GM18519 (cell line): Measurements from ENCODE around the gene XAB2.
"Not testable (repeated sequence)": the region's sequence is repeated elsewhere in the genome, so short reads cannot be mapped to it uniquely, and the experiment has no call there.

ENCODE experiments used
- ATAC-seq: cut with Tn5 transposase; IDR thresholded peaks from one replicate; pipeline ENCODE4 v1.9.1; 2021; ENCODE audit warnings: mild to moderate bottlenecking, moderate library complexity; ENCODE audit not compliant: unreplicated experiment, low FRiP score

The XAB2 gene

DNA sequence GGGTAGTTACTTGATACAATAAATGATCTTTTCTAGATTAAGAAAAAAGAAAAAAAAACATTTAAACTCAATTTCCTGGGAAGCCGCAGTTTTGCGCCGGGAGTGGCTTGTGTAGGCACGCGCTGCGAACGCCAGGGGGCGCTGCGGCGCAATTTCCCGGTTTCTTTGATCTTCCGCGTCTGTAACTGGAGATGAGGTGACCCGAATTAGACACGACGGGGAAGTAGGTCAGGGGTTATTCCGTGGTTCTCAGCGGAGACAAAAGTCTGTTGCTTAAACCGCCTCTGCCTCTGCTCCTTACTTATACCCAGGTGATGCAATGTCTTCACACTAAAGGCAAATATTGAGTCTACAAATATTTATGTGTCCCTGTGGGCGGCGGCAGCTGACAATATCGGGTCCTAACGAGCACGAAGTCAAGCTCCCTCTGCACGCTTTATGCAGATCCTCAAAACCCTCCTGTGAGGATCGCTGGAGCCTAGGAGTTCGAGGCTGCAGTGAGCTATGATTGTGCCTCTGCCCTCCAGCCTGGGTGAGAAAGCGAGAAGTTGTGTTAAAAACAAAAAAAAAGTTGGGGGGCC, 22.8 kb upstream of the XAB2 start:
- ATAC-seq: no peak

- ATAC-seq: no peak
These were observed 20.8 kb upstream of the XAB2 start for GRCh38 chr19:7650148-7650547.

GRCh38 chr19:7648265-7649014, 19.1 kb upstream of the XAB2 start:
- ATAC-seq: no peak

- ATAC-seq: no peak
These were observed 17.8 kb upstream of the XAB2 start for GRCh38 chr19:7647156-7647555.

- no peak for ATAC-seq
These were observed 17.0 kb upstream of the XAB2 start for GRCh38 chr19:7646426-7646700.

- no peak for ATAC-seq
These were observed 16.5 kb upstream of the XAB2 start for GRCh38 chr19:7645656-7646425.

DNA sequence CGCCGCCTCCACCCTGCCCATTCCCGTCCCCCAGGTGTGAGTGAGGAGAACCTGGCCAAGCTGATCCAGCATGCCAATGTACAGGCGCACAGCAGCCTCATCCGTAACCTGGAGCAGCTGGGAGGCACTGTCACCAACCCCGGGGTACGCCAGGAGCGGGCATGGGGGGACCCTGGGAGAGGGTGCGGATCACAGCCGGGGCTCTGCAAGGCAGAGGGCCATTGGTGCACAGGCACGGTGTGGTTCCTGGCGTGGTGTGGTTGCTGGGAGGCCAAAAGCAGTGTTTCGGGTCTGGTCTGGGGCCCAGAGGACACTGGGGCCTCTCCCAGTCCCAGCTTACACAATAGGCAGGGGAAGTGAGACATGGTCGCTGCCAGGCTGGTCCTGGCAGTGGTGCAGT, 15.8 kb upstream of the XAB2 start:
- no peak for ATAC-seq

DNA sequence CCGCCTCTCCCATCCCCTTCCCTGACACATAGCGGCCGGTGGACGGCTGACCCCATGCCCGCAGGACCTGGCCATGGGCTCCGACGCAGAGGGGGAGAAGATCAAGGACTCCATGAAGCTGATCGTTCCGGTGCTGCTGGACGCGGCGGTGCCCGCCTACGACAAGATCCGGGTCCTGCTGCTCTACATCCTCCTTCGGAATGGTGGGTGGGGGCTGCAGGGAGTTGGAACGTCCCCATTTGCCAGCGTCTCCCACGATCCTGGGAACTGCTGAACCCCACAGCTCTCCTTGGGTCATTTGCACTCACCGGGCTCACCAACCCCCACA, 15.2 kb upstream of the XAB2 start:
- ATAC-seq: no peak

DNA sequence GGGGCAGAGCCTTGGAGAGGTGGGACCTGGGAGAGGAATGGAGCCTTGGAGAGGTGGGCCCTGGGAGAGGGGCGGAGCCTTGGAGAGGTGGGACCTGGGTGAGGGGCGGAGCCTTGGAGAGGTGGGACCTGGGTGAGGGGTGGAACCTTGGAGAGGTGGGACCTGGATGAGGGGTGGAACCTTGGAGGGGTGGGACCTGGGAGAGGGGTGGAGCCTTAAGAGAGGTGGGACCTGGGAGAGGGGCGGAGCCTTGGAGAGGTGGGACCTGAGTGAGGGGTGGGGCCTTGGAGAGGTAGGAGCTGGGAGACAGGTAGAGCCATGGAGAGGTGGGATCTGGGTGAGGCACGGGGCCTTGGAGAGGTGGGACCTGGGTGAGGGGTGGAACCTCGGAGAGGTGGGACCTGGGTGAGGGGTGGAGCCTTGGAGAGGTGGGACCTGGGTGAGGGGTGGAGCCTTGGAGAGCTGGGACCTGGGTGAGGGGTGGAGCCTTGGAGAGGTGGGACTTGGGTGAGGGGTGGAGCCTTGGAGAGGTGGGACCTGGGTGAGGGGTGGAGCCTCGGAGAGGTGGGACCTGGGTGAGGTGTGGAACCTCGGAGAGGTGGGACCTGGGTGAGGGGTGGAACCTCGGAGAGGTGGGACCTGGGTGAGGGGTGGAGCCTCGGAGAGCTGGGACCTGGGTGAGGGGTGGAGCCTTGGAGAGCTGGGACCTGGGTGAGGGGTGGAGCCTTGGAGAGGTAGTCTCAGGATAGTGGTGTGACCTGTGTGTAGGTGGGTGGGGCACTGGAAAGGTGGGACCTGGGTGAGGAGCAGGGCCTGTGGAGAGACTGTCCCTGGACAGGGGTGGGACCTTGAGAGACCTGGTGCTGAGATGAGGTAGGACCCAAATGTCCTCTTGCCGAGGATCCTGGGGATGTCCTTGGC, 14.5 kb upstream of the XAB2 start:
- not testable (repeated sequence) for ATAC-seq

DNA sequence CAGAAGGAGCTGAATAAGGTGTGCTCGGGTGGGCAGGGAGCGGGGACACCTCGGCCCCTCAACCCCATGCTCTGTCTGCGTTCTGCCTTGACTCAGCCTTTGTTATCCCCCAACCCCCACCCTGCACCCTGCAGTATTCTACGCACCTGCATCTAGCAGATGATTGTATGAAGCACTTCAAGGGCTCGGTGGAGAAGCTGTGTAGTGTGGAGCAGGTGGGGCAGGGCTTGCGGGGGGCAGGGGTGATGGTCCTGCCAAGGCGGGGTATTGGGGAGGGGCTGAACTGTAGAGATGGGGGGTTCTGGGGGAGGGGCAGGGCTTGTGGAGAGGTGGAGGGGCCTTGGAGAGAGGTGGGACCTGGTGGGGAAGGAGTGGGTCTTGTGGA, 13.7 kb upstream of the XAB2 start:
- ATAC-seq: no peak

GRCh38 chr19:7642295-7643030, 13.1 kb upstream of the XAB2 start:
- no peak for ATAC-seq

DNA sequence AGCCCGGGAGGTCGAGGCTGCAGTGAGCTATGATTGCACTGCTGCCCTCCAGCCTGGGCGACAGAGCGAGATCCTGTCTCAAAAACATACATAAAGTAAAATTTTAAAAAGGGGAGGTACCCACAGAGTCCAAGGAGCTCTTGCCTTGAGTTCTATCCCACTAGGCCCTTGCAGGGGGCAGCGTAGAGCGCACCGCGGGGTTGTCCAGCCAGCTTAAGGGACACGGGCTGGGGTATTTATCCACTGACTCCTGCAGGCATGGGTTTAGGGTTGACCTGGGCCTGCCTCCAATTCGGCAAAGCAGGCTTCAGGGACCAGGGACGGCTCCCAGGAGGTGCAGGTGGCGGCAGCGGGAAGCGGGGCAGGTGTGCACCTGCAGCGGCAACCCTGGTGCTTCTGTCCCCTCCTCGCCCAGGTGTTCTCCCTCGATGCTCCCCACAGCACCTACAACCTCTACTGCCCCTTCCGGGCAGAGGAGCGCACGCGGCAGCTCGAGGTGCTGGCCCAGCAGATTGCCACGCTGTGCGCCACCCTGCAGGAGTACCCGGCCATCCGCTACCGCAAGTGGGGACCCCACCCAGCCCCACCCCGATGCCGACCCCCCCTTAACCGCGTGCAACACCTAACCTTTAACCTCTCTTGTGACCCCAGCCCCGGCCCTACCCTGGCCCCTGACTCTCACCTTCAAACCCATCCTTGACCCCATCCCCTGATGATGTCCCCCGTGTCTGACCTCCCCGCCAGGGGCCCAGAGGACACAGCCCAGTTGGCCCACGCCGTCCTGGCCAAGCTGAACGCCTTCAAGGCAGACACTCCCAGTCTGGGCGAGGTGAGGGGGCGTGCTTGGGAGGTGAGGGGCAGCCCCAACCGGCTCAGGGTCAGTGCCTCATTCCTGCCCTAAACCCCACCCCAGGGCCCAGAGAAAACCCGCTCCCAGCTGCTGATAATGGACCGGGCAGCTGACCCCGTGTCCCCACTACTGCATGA, 12.2 kb upstream of the XAB2 start:
- no peak for ATAC-seq

DNA sequence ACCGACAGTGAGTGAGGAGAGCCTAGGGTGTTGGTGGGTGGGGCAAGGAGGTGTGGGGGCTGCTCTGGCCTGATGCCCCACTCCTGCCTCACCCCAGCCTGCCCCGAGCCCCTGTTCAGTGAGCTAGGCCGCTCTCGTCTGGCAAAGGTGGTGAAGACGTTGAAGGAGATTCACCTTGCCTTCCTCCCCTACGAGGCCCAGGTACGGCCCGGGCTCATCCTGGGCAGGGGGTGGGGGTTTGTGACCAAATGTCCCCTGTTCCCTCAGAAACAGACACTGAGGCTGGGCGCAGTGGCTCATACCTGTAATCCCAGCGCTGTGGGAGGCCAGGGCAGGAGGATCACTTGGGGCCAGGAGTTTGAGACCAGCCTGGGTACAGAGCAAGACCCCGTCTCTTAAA, 11.5 kb upstream of the XAB2 start:
- no peak for ATAC-seq

- ATAC-seq: no peak
These were observed 10.6 kb upstream of the XAB2 start for GRCh38 chr19:7639863-7640348.

GRCh38 chr19:7638802-7639465, 9.6 kb upstream of the XAB2 start:
- no peak for ATAC-seq

DNA sequence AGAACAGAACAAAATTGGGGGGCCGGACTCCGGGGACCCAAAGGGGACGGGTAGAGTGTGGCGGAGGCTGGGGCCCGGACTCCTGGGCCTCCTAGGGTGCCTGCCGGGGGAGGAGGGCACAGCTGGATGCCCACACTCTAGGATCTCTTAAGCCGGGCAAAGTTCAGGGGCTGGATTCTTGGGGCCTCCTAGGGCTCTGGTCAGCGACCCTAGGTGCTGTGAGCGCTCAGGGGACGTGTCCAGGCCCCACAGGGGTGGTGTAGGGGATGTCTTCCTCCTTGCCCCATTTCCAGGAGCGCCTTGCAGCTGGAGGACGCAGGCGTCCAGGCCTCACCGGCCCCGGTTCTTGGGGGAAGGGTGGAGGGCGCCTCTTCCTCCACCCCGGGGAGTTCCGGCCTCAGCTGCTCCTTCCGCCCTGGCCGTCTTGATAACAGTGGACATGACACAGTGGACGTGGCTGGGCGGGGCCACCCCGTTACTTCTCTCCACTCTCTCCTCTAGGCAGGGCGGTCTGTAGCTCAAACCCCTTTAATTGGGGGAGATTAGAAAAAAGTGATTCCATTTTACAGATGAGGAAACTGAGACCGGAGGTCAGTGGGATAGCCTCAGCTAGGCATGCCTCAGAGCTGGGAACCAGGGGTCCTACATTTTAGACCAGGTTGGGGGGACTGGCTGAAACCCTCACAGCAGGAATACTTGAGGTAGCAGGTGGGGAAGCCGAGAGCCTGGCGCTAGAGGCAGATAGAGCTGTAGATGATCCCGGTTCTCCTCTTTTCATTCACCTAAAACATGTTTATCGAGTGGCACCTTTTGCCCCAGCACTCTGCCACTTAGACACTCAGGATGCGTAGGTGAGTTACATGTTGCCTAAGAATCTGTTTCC, 8.3 kb upstream of the XAB2 start:
- ATAC-seq: no peak

DNA sequence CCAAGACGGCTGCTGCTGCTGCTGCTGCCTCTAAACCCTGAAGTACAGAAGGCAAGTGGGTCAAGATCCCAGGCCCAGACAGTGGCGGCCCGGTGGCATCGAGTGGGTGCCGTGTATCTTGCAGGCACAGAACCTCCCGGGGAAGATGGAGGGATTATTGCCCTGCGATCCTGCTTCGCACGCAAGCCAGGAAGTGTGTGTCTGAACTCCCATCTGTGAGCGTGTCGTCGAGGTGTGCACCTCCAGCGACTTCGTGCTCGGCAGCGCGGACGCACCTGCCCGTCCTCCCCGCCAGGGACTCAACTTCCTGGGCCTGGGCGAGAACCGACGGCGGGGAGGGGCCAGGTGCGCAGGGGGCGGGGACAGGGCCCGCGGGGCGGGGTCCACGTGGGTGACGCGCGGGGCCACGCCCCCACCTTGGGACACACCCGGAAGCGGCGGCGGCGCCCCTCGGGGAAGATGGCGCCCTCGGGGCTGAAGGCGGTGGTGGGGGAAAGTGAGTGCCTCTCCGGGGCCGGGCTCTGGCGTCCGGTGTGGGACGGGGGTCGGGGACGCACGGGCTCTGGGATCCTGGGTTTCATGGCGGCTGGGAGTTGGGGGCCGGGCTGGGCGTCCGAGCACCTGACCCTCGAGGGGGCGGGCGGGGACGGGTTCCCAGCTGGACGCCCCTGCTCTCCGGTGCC, 7.5 kb upstream of the XAB2 start, which contains the start of gene STXBP2:
TSS of gene STXBP2 (plus strand) at position 420 of the 683 bp plus-strand sequence. CDS start at position 460, 40 bp downstream.
- ATAC-seq: no peak
